ENCODE data around the gene CEP128. TPM values are rescaled to one million over a fixed set of nuclear protein-coding genes. Genes with fewer than 3 reads are reported as not detected.

Gene CEP128
- total RNA-seq, 1 donor from 2014 or later: 9.7 TPM

- no peak for TF ChIP-seq CTCF (IDR thresholded peaks at IDR 0.05)
- no peak overlapping the region for H3K27ac Mint-ChIP-seq (ENCODE audit: unreplicated experiment)
- peaks cover 3% of the 10 kb centered on the region for H3K36me3 Mint-ChIP-seq (ENCODE audit: unreplicated experiment)
- H3K9me3 Mint-ChIP-seq (ENCODE audit: unreplicated experiment): peaks cover 4% of the 10 kb centered on the region
- H3K27me3 Mint-ChIP-seq (ENCODE audit: unreplicated experiment): no peaks in the 10 kb centered on the region
- H3K4me3 Mint-ChIP-seq (ENCODE audit: unreplicated experiment): no peak overlapping the region
- DNase-seq (ENCODE audit: extremely low spot score, unreplicated experiment): no peak
- H3K4me1 Mint-ChIP-seq (ENCODE audit: unreplicated experiment): peaks cover 1% of the 10 kb centered on the region
These were observed 34.6 kb downstream of the CEP128 start for GRCh38 chr14:80906946-80907345.

GRCh38 chr14:80906336-80906735 is 35.2 kb downstream of the CEP128 start:
- H3K36me3 Mint-ChIP-seq (ENCODE audit: unreplicated experiment): peaks cover 3% of the 10 kb centered on the region
- H3K4me3 Mint-ChIP-seq (ENCODE audit: unreplicated experiment): no peak overlapping the region
- no peaks in the 10 kb centered on the region for H3K27me3 Mint-ChIP-seq (ENCODE audit: unreplicated experiment)
- H3K9me3 Mint-ChIP-seq (ENCODE audit: unreplicated experiment): peaks cover 4% of the 10 kb centered on the region
- no peak overlapping the region for H3K27ac Mint-ChIP-seq (ENCODE audit: unreplicated experiment)
- no peak for TF ChIP-seq CTCF (IDR thresholded peaks at IDR 0.05)
- peaks cover 1% of the 10 kb centered on the region for H3K4me1 Mint-ChIP-seq (ENCODE audit: unreplicated experiment)
- no peak for DNase-seq (ENCODE audit: extremely low spot score, unreplicated experiment)

GRCh38 chr14:80902608-80903007 is 38.9 kb downstream of the CEP128 start:
- Mint-ChIP-seq H3K27me3 (ENCODE audit: unreplicated experiment) (no peaks in the 10 kb centered on the region), H3K27ac (ENCODE audit: unreplicated experiment) (no peak overlapping the region), H3K4me1 (ENCODE audit: unreplicated experiment) (peaks cover 1% of the 10 kb centered on the region), H3K9me3 (ENCODE audit: unreplicated experiment) (peaks cover 4% of the 10 kb centered on the region), H3K36me3 (ENCODE audit: unreplicated experiment) (peaks cover 3% of the 10 kb centered on the region), H3K4me3 (ENCODE audit: unreplicated experiment) (no peak overlapping the region)
- DNase-seq (ENCODE audit: extremely low spot score, unreplicated experiment): no peak
- TF ChIP-seq CTCF (IDR thresholded peaks at IDR 0.05): no peak

- no peak overlapping the region for H3K4me3 Mint-ChIP-seq (ENCODE audit: unreplicated experiment)
- no peaks in the 10 kb centered on the region for H3K27me3 Mint-ChIP-seq (ENCODE audit: unreplicated experiment)
- no peak overlapping the region for H3K27ac Mint-ChIP-seq (ENCODE audit: unreplicated experiment)
- no peak for DNase-seq (ENCODE audit: extremely low spot score, unreplicated experiment)
- TF ChIP-seq CTCF (IDR thresholded peaks at IDR 0.05): no peak
- H3K9me3 Mint-ChIP-seq (ENCODE audit: unreplicated experiment): peaks cover 4% of the 10 kb centered on the region
- peaks cover 1% of the 10 kb centered on the region for H3K4me1 Mint-ChIP-seq (ENCODE audit: unreplicated experiment)
- peaks cover 8% of the 10 kb centered on the region for H3K36me3 Mint-ChIP-seq (ENCODE audit: unreplicated experiment)
These were observed 39.7 kb downstream of the CEP128 start for GRCh38 chr14:80901822-80902221.

GRCh38 chr14:80901260-80901659 is 40.3 kb downstream of the CEP128 start:
- Mint-ChIP-seq H3K27ac (ENCODE audit: unreplicated experiment) (no peak overlapping the region), H3K27me3 (ENCODE audit: unreplicated experiment) (no peaks in the 10 kb centered on the region), H3K4me3 (ENCODE audit: unreplicated experiment) (no peak overlapping the region), H3K4me1 (ENCODE audit: unreplicated experiment) (no peaks in the 10 kb centered on the region), H3K36me3 (ENCODE audit: unreplicated experiment) (peaks cover 8% of the 10 kb centered on the region), H3K9me3 (ENCODE audit: unreplicated experiment) (peaks cover 4% of the 10 kb centered on the region)
- TF ChIP-seq CTCF (IDR thresholded peaks at IDR 0.05): no peak
- no peak for DNase-seq (ENCODE audit: extremely low spot score, unreplicated experiment)
